ENCODE data around the gene ZFAND2A. TPM values are rescaled to one million over a fixed set of nuclear protein-coding genes. Genes with fewer than 3 reads are reported as not detected.
A peak's percentile ranks its signal among the peaks of the same experiment; 100 is the strongest.
"Not testable (repeated sequence)": the region's sequence is repeated elsewhere in the genome, so short reads cannot be mapped to it uniquely, and the experiment has no call there.

ZFAND2A gene, protein sequence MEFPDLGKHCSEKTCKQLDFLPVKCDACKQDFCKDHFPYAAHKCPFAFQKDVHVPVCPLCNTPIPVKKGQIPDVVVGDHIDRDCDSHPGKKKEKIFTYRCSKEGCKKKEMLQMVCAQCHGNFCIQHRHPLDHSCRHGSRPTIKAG
- total RNA-seq (10 to 100 TPM; 21.6 to 28.2 (median 25.0) TPM), polyA plus RNA-seq (100 to 1,000 TPM in 1 of 3 donors, 10 to 100 TPM in 2; 35.5 to 231 (median 99.7) TPM)

DNA sequence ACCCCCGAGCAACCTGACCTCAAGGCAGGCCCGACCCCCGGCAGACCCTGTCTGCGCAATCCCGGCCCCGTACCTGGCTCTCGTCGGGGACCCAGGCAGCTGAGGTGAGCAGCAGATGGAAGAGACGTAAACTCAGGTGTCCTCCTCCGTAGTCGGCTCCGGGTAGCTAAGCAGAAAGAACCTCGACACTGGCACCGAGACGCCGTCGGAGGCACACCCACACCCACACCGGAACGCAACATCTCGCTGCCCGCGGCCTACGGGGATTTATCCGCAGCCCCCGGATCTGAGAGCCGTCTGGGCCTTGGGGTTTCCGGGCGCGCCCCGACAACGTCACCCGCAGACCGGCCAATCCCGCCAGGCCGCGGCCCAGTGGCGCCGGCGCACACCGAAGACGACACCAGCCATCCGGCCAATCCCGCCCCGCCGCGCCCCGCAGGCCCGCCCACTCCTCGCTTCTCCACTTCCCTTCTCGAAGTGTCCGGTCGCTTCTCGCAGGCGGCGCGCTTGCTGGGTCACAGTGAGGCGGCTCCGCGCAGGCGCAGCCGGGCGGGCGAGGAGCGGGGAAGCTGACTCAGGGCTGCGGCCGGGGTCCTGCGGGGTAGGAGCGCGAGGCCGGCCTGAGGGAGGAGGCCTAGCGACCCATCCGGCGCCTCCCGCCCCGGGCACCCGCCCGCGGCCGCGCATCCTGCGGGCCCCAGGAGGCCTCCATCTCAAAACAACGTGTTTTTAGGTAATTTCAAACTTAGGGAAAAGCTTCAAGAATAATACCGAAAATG, at the start of gene ZFAND2A:
Gene ZFAND2A, minus strand, starts transcription at position 306 of the 779 bp plus-strand sequence. CDS start 1,984 bp downstream, outside the sequence.
- Histone ChIP-seq H3K9me3 (no peaks in the 10 kb centered on the region), H3K36me3 (peaks cover 0 to 50% (median 16%) of the 10 kb centered on the region in 4 donors), H3K4me3 (peak within 1 kb of the TSS; percentile 78 to 100 (median 94)), H3K27me3 (no peaks in the 10 kb centered on the region), H3K4me1 (peaks cover 0 to 28% (median 23%) of the 10 kb centered on the region in 4 donors), H3K27ac (peak within 1 kb of the TSS; percentile 87 to 96 (median 92))
- intact Hi-C loops (cut with DNase I): loop anchor here (5.0 kb wide), 1 partner anchor 73 kb away; the partner anchor contains the start of gene GPER1
- peak; percentile 99 for DNase-seq
- TF ChIP-seq POLR2A (IDR thresholded peaks at IDR 0.05) (peak; percentile 60 to 66), POLR2AphosphoS5 (IDR thresholded peaks at IDR 0.05) (peak; percentile 72 to 97 (median 93)), EP300 (IDR thresholded peaks at IDR 0.05) (peak in 1 of 4 donors; percentile 81)
- TF ChIP-seq, protein P1, sequence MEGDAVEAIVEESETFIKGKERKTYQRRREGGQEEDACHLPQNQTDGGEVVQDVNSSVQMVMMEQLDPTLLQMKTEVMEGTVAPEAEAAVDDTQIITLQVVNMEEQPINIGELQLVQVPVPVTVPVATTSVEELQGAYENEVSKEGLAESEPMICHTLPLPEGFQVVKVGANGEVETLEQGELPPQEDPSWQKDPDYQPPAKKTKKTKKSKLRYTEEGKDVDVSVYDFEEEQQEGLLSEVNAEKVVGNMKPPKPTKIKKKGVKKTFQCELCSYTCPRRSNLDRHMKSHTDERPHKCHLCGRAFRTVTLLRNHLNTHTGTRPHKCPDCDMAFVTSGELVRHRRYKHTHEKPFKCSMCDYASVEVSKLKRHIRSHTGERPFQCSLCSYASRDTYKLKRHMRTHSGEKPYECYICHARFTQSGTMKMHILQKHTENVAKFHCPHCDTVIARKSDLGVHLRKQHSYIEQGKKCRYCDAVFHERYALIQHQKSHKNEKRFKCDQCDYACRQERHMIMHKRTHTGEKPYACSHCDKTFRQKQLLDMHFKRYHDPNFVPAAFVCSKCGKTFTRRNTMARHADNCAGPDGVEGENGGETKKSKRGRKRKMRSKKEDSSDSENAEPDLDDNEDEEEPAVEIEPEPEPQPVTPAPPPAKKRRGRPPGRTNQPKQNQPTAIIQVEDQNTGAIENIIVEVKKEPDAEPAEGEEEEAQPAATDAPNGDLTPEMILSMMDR (IDR thresholded peaks at IDR 0.05): no peak
- WGBS, 2 donors: 0 to 1% methylated on average over 83 of the region's 83 CpGs

DNA sequence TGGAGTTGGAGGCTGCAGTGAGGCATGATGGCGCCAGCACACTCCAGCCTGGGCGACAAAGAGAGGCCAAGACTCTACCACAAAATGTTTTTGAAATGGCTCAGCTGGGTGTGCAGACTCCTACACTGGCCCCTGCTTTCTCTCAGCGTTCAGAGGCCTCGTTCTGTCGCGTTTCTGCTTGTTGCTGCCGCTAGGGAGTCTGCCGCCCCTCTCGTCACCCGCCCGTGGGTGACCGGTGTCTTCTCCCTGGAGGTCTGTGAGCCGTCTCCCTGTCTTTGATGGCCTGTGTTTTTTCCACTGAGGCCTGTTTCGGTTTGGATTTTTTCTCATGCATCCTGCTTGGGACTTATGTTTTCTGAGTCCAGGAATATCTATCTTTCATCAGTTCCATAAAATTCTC, 49.1 kb upstream of the ZFAND2A start:
- DNase-seq: no peak
- Histone ChIP-seq H3K9me3 (no peaks in the 10 kb centered on the region), H3K27me3 (peaks cover 13 to 63% (median 45%) of the 10 kb centered on the region in 3 donors), H3K36me3 (no peaks in the 10 kb centered on the region), H3K27ac (no peak overlapping the region), H3K4me3 (no peak overlapping the region), H3K4me1 (peaks cover 0 to 15% (median 11%) of the 10 kb centered on the region in 4 donors)
- TF ChIP-seq POLR2A (IDR thresholded peaks at IDR 0.05): no peak
- TF ChIP-seq, protein P1 (IDR thresholded peaks at IDR 0.05): no peak
- TF ChIP-seq EP300 (IDR thresholded peaks at IDR 0.05): no peak
- TF ChIP-seq POLR2AphosphoS5 (IDR thresholded peaks at IDR 0.05): no peak
- WGBS, 2 donors: 81 to 82% methylated on average over 14 of the region's 14 CpGs
- intact Hi-C loops (cut with DNase I): no loop called here

DNA sequence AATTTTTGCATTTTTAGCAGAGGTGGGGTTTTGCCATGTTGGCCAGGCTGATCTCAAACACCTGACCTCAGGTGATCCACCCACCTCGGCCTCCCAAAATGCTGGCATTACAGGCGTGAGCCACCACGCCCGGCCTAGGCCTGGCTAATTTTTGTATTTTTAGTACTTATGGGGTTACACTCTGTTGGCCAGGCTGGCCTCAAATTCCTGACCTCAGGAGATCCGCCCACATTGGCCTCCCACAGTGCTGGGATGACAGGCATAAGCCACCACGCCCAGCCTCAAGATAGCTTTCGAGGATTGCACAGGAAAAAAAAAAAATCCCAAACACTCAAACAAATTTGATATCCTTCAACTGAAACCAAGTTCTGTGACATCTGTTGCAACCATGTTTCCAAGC, 45.7 kb upstream of the ZFAND2A start:
- 58 to 87% methylated on average over 7 of the region's 7 CpGs for WGBS, 2 donors
- H3K4me3 ChIP-seq; intact Hi-C loops (cut with DNase I); DNase-seq; H3K27ac ChIP-seq; H3K4me1 ChIP-seq; H3K9me3 ChIP-seq; H3K36me3 ChIP-seq: not testable (repeated sequence)
- H3K27me3 ChIP-seq: peaks cover 4 to 52% (median 19%) of the 10 kb centered on the region in 3 donors

DNA sequence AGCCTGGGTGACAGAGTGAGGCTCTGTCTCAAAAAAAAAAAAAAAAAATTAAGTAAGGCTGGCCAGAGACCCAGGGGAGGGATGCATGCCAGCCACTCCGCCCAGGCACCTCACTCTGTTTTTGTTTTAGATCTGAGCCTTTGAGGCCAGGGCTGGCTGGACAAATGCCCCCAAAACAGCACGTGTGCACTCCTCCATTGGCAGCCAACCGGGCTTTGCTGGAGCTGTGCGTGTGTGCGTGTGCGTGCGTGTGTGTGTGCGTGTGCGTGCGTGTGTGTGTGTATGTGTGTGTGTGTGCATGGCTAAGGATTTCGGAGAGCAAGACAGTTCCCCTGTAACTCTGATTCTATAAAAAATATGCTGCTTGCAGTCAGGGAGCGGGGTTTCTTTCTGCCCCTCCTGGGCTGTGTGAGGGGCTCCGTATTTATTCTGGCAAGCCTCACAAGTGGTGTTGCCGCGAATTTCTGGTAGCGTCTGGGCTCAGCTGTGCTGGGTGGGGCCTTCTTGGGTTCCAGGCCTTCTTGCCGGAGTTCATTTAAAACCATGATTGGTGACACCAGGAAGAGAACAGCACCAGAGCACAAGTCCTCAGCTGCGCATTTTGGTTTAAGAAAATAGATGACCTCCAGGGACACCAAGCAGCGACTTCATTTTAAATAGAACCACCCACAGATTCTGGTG, 44.6 kb upstream of the ZFAND2A start:
- Histone ChIP-seq H3K4me1 (peaks cover 0 to 6% (median 5%) of the 10 kb centered on the region in 4 donors), H3K4me3 (no peak overlapping the region), H3K9me3 (no peaks in the 10 kb centered on the region), H3K27ac (no peak overlapping the region), H3K36me3 (no peaks in the 10 kb centered on the region), H3K27me3 (peaks cover 4 to 51% (median 8%) of the 10 kb centered on the region in 3 donors)
- no peak for DNase-seq
- TF ChIP-seq EP300 (IDR thresholded peaks at IDR 0.05) (no peak), POLR2A (IDR thresholded peaks at IDR 0.05) (no peak)
- TF ChIP-seq, protein P1 (IDR thresholded peaks at IDR 0.05): no peak
- 51 to 68% methylated on average over 19 of the region's 19 CpGs for WGBS, 2 donors
- intact Hi-C loops (cut with DNase I): no loop called here

DNA sequence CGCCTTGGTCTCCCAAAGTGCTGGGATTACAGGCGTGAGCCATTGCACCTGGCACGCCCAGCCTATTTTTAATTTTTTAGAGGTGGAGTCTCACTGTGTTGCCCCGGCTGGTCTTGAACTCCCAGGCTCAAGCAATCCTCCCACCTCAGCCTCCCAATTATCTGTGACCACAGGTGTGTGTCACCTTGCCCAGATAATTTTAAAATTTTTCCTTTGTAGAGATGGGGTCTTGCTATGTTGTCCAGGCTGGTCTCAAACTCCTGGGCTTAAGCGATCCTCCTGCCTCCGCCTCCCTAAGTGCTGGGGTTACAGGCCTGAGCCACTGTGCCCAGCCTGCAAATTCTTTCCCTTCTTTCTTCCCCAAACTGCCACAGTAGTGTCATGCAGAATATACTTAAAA, 42.9 kb upstream of the ZFAND2A start:
- intact Hi-C loops (cut with DNase I): not testable (repeated sequence)
- peaks cover 0 to 39% (median 0%) of the 10 kb centered on the region in 3 donors for H3K27me3 ChIP-seq

More for the DNA sequence above, 42.9 kb upstream of the ZFAND2A start:
- H3K4me3 ChIP-seq, DNase-seq, H3K9me3 ChIP-seq, H3K27ac ChIP-seq, H3K36me3 ChIP-seq: not testable (repeated sequence)
- WGBS, 2 donors: 77 to 93% methylated on average over 6 of the region's 6 CpGs
- peaks cover 0 to 12% (median 11%) of the 10 kb centered on the region in 4 donors for H3K4me1 ChIP-seq

All from sigmoid colon (tissue), 7 donors.